GM19099 (cell line): Measurements from ENCODE around the gene CATSPER1.

Experiments used
- POLR2A ChIP-seq: IDR thresholded peaks from 3 replicates; pipeline ENCODE4 v1.6.1; 2011; ENCODE audit warnings: low read depth; ENCODE audit not compliant: insufficient read length; ENCODE audit errors: extremely low read depth

The CATSPER1 gene

GRCh38 chr11:66042996-66043906 lies 17.0 kb upstream of the CATSPER1 start:
- TF ChIP-seq POLR2A, result no peak

GRCh38 chr11:66042227-66042995 lies 16.1 kb upstream of the CATSPER1 start:
- TF ChIP-seq POLR2A, result no peak

- no peak for TF ChIP-seq POLR2A
These were observed 13.5 kb upstream of the CATSPER1 start for GRCh38 chr11:66039765-66040164.

GRCh38 chr11:66037327-66037726 lies 11.0 kb upstream of the CATSPER1 start:
- no peak for TF ChIP-seq POLR2A

GRCh38 chr11:66036334-66036710 lies 10.0 kb upstream of the CATSPER1 start:
- no peak for TF ChIP-seq POLR2A

- no peak for TF ChIP-seq POLR2A
These were observed 9.5 kb upstream of the CATSPER1 start for GRCh38 chr11:66035653-66036333.

- no peak for TF ChIP-seq POLR2A
These were observed 6.9 kb upstream of the CATSPER1 start for GRCh38 chr11:66032957-66033735.

GRCh38 chr11:66022401-66023185 lies 3.7 kb downstream of the CATSPER1 start:
- TF ChIP-seq POLR2A, result no peak

GRCh38 chr11:66020618-66021357 lies 5.5 kb downstream of the CATSPER1 start:
- no peak for TF ChIP-seq POLR2A

GRCh38 chr11:66020212-66020611 lies 6.1 kb downstream of the CATSPER1 start:
- no peak for TF ChIP-seq POLR2A

- TF ChIP-seq POLR2A, result no peak
These were observed 9.0 kb downstream of the CATSPER1 start for GRCh38 chr11:66017321-66017720.

- no peak for TF ChIP-seq POLR2A
These were observed 9.5 kb downstream of the CATSPER1 start for GRCh38 chr11:66016793-66017177.
